Stimulated activated CD8-positive, alpha-beta memory T cell treated with anti-CD3 and anti-CD28 coated beads, Interleukin-2, amount 100 ng/mL, for 1 hour (primary cell): ENCODE measurements around the gene LDHD.

Experiments used
- DNase-seq, 2 donors: peaks; one replicate each; pipeline ENCODE4 v3.0.0-alpha.2; 2020; ENCODE audit warnings: low read depth in 2 of 2

LDHD gene

DNA sequence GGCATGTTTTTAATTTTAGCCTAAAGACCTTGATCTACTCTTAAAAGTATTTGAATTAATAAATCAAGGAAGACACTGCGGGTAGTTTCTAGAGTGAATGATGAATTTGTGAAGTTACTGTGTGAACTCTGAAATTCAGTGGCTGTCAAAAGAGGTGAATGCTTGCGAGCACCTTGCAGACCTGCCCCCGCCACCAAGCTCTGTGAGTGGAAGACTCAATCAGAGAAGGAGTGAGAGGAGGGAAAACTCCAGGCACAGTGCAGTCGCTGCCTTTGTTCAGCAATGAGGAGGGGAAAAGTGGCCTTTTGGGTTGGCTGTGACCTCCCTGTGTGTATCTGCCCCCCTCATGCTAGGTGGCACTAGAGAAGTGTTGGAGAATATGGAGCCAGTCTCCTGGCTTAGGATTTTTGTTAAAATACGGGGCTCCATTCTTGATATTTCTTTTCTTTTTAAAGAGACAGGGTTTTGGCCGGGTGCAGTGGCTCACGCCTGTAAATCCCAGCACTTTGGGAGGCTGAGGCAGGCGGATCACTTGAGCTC lies 53.0 kb downstream of the LDHD start:
- no peak for DNase-seq

- DNase-seq = no peak
Observed at GRCh38 chr16:75062976-75063346, 53.6 kb downstream of the LDHD start.

DNA sequence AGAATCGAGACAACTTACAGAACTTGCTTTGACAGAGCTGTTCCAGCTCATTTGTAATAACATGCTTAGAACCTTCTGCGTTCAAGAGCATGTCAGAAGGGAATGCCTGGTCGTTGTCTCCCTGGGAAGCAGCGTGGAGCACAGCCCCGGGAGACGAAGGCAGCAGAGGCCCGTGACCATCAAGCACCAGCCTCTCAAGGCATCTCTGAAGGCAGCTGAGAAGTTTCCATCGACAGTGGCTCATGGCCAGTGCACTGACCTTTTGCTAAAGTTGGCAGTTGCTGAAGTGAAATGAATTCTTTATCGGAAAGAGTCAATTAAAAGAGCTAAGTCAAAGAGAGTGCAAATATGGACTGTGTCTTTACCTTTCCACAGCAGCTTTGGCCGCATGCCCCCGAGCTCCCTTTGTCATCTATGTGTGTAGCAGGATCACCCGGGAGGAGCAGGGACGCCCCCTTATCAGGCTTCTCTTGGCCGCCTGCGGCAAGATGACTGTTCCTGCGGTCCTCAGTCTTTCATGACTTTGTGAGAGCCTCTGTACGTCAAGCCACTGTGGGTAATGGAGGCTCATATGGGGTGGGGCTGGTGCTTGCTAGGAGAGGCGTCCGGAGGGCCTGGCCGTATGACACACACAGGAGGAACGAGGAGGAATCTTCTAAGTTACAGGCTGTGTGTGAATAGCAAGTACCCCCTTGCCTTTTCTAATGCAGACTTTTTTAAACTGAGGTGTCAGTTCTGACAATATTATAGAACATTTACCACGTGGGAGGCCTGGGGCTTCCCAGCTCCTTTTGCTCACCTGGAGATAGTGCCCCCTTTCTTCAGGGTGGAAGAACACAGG lies 54.2 kb downstream of the LDHD start:
- DNase-seq = no peak
